CD4-positive, alpha-beta T cell treated with Interferon gamma for 1 hour (primary cell): Measurements from ENCODE around the gene KIAA0753.
"Not testable (repeated sequence)": the region's sequence is repeated elsewhere in the genome, so short reads cannot be mapped to it uniquely, and the experiment has no call there.

ENCODE experiments used
- DNase-seq: peaks from one replicate; pipeline ENCODE4 v3.0.0-alpha.2; 2020

The KIAA0753 gene

DNA sequence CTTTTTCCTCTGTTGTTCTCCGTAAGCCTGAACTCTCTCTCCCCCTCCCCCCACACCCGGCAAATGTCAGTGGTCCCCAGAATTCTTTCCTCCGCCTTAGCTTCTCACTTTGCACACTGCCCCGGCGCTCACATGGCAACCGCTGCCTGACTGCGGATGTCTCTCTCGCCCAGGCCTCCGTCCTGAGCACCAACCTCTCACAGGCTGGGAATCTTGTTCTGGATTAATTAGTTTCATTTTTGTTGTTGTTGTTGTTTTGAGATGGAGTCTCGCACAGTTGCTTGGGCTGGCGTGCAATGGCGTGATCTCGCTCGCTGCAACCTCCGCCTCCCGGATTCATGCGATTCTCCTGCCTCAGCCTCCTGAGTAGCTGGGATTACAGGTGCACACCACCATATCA is 27.7 kb upstream of the KIAA0753 start:
- DNase-seq = no peak

DNA sequence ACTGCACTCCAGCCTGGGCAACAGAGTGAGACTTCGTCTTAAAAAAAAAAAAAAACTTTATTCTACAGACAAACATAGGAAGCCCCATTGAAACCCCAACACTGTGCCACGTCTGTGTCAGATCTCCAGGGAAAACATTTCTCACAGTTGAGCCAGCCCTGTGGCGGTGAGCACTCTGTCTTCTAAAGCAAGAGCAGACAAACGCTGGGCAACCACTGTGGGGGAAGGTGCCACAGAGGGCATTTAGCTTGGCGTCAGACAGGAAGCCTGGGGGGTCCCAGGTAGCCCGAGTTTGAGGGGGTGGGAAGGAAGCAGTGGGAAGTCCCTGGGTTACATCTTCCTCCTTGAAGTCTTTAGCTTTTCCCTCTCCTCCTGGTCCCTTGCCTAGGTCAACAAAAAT is 27.0 kb upstream of the KIAA0753 start:
- DNase-seq = no peak

DNA sequence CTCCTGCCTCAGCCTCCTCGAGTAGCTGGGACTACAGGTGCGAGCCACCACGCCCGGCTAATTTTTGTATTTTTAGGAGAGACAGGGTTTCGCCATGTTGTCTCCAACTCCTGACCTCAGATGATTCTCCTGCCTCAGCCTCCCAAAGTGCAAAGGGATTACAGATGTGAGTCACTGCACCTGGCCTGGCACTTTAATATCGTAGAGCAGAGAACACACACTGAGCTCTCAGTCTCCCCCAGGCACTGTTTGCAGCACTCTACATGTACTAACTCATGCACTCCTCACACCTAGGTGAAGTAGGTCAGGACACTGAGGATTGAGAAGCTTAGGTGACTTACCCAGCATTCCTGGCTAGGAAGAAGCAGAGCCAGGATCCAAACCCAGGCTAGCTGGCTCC is 26.0 kb upstream of the KIAA0753 start:
- no peak for DNase-seq

DNA sequence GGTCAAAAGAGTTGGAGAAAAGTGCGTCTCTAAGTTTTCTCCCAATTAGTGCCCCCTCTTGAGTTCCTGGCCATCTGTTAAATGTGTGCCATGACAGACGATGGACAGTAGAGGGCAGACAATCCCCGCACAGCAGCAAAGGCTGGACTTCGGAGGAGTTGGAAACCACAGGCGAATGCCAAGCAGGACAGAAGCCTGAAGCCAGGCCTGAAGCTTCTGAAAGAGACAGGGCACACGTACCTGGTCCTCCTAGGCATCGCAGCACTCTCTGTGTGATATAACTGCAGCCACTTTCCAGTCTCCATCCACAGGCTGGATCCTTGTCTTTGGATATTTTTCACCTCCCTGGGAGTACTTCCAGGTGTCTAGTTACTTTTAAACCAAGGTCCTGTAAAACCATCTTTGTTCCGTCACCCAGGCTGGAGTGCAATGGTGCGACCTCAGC is 25.6 kb upstream of the KIAA0753 start:
- peak; percentile 42 for DNase-seq

DNA sequence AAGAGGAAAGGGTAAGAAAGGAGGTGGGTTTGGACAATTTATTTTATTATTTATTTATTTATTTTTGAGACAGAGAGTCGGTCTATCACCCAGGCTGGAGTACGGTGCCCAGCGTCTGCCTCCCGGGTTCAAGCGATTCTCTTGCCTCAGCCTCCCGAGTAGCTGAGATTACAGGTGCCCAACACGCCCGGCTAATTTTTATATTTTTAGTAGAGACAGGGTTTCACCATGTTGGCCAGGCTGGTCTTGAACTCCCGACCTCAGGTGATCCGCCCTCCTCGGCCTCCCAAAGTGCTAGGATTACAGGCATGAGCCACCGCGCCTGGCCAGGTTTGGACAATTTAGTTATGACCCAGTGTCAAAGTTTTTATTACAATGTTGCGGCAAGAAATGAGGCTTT is 22.7 kb upstream of the KIAA0753 start:
- DNase-seq = not testable (repeated sequence)

DNA sequence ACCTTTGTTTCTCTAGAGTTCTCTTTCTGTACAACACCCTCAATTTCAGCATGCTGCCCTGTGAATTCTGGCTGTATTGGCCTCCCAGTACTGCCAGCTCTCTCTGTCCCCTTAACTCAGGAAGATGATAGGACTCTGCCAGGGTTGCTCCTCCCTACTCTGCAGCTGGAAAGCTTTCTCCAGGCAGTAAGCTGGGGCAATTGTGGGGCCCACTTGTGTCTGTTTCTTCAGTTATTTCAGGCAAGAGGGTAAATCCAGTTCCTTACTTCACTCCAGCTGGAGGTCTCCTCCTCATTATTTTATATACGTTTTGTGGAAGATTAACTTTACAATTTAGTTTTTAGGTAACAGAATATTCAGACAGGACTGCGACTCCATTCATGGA is 20.9 kb upstream of the KIAA0753 start:
- no peak for DNase-seq

DNA sequence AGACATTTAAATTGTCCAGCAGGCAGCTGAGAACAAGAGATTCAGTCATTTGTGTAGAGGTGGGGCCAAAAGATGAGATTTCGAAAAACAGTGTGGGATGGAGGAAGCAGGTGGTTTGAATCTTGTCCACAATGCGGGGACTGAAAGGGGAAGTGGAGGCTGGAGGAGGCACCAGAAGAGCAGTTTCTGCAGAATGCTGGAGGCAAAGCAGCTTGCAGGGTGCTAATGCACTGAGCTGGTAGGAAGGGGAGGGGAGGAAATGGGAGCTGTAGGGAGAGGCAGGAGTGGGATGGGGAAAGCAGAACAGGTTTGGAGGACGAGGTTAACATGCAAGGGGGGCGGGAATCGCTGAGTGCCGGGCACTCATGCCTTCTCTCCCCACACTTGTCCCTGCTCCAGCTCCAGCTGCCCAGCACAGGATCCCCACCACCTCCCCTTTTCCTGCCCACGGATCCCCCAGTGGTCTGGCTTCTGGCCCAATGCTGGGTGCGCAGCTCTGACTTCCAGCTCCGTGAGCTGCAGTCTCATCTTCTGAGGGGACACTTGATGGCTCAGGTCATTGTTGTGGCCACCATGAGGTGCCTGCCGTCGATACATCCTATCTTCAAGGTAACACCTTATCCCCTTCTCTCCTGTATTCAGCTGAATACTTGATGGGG is 20.4 kb upstream of the KIAA0753 start:
- DNase-seq = peak; percentile 39

DNA sequence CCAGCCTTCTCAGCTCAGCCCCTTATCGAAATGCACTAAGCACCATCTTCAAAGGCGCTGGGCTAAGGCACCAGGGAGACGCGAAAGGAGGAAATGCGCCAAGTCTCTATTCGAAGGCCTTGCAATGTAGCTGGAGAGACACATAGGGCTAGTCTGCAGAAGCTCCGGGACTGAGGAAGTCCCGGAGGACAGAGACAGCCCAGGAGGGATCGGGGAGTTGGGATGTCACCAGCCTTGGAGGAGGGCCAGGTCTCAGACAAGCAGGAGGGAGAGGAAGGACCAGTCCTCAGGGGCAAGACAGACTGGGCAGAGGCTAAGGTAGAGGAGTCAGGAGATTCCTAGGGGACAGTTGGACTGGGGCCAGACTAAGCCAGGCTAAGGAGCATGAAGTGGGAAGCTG is 19.6 kb upstream of the KIAA0753 start:
- DNase-seq = no peak

DNA sequence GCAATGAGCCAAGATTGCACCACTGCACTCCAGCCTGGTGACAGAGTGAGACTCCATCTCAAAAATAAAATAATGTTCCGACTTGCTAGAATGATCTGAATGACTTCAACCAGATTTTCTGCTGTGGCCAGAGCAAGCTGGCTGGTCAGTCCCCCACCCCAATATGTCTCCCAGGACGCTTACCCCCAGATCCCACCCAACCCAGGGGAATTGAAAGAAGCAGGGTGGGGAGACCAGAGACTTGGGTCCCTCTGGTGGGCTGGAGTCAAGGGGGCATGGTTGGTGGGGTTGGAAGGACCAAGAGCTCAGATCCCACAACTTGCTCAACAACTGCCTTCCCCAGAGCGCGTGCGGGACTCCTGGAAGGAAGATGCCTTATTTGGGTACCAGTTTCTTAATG is 17.9 kb upstream of the KIAA0753 start:
- not testable (repeated sequence) for DNase-seq

DNA sequence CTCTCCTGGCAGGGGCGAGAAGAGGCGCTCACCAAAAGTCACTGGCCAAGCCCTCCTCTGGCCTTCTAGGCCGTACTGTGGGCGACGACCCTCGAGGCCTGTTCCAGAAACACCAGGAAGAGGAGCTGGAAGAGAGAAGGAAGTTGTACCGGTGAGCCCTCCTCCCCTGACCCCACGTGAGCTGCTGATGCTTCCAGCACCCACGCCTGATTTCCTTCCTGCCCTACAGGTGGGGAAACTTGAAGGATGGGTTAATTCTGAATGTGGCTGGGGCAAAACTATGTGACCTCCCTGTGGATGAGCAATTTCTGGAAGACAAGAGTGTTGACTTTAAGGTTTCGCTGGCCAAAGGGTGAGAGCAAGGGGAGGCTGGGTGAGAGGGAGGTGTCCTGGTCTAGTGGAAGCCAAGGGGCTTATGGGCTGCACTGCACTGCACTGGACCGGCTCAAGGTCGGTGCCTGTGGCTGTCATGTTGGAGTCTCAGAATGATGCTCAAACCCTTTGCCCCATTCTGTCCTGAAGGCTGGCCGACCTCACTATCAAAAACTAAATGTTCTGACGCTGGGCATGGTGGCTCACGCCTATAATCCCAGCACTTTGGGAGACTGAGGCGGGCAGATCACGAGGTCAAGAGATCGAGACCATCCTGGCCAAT is 17.2 kb upstream of the KIAA0753 start:
- no peak for DNase-seq

DNA sequence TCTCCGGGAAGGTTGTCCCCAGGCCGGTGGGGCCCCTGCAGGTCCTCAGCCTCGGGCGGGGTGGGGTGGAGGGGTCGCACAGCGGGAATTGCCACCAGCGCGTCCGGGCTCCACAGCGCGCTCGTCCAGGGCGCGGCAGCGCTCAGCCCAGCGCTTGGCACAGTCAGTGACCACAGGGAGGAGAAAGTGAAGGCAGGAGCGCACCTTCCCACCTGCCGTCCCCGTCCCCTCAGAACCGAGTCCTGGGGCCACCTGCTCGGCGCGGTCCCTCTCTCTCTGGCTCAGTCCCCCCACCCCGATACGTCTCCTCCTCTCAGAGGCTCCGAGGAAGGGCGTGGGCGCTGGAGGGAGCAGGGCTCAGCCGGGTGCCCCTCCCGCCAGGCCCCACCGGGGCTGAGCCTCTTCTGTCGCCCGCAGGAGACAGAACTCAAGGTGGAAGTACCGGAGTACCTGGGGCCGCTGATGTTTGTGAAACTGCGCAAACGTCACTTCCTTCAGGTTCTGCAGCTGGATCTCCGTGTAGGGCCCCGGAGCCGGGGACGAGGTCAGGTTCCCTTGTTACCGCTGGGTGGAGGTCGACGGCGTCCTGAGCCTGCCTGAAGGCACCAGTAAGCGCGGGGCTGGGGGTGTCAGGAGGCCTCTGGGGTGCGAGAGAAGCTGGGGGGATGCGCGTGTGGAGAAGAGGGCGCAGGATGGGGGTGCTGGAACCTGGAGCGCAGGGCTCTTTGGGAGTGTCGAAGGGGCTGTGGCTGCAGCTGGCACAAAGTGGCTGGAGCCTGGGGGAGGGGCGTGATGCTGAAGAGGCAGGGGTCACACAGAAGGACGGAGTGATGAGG is 16.5 kb upstream of the KIAA0753 start:
- DNase-seq = peak; percentile 78

DNA sequence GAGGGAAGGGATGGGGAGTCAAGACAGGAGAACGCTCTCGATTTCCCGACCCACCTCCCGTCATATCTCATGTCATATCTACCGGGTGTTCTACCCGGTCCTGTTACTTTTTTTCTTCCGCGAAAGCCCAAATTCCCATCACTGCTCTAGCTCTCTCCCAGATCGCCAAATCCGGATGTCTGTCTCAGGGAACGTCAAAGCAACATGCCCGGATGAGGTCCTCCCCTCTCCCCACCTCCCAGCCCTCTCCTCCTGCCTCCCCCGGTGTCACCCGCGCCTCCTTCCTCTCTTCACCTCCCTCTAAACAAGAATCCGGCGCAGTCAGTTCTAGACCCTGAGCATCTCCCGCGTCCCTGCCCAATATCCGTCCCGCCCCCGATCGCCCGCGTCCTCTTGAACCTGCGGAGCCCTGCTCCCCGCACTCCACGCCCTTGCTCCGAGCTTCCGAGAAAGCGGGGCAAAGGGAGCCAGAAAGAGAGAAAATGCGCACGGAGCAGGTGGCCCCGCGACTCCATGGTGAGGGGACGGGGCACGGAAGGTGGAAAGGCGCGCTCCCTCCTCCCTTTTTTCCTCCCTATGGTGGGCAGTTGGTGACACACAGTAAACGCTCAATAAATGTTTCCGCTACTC is 15.3 kb upstream of the KIAA0753 start:
- not testable (repeated sequence) for DNase-seq

DNA sequence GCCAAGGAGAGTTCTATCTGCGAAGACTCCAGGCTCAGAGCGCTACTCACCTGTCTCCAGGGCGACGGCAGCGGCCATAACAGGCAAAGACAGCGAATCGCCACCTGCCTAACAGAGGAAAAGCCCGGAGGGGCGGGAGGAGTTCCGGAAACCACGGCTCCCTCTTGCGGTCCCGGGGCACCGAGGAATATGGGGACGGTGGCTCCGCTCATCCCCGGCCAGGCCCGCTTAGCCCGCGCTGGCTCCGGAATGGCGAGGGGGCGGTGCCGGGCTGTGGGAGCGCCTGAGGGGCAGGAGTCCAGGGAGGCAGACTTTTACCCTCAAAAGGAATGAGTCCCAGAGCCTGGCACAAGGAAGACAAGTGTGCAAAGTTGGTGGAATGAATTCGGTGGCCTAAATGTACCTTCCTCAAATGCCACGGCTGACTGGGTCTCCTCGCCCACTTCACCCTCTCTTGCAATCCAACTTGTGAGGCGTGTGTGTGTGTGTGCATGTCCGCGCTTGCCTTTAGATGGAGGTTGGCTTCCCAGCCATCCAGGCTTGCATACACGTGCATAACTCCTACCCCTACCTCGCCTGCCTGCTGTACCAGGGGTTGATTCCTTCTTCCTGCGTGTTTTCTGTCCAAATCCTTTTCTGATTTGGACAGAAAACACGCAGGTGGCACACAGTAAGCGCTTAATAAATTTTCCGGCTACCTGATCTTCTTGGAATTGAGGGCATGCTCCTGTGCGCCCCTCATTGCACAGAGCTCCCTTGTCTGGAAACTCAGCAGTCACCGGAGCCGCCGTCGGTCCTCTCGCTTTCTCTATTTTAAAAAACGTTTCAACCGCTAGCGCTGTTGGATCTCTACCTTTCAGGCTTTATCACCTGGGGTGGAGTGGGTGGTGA is 14.6 kb upstream of the KIAA0753 start:
- DNase-seq = no peak

DNA sequence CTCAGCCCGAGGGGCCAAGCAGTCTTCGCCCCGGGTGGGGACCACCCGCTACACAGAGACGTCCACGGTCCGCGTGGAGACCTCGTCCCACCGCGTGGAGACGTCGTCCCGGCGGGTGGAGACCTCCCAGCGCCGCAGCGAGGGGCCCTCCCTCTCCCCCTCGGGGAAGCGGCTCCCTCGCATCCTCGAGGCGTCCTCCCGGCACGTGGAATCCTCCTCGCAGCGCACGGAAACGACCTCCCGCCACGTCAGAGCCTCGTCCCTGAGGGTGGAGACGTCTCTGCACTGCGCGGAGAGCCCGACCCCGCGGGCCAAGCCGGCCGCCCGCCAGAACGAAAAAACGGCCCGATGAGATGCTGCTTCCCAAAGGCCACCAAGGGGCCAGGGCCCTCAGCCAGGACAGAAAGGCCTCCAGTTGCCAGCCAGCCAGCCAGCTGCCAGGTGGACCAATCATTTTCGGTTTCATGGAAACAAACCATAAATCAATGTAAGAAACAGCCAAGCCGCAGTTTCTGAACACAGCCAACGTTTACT is 11.5 kb upstream of the KIAA0753 start:
- DNase-seq = no peak

DNA sequence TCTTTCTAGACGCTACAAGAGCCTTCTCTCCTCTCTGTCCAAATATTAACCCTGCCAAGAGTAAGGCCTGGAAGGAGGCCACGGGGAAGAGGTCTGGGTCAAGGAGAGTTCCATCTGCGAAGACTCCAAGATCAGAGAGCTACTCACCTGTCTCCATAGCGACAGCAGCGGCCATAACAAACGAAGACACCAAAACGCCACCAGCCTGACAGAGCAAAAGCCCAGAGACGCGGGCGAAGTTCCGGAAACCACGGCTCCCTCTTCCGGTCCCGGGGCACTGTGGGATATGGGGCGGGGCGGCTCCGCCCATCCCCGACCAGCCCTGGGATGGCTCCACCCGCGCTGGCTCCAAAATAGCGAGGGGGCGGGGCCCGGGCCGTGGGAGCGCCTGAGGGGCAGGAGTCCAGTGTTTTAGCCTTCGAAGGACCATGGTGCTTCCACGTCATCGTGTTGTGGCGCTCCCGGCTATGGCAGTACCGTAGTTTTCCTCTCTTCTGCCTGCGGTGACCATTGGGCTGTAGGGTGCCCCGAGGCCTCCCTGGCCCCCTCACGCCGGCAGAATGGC is 10.9 kb upstream of the KIAA0753 start, which contains the start of the genes C17orf100 and MED31:
Gene C17orf100, plus strand, starts transcription at position 409 of the 565 bp plus-strand sequence. Its CDS starts 152 bp downstream, at position 561.
Gene MED31, minus strand, starts transcription at position 252 of the 565 bp plus-strand sequence. Its CDS starts 77 bp downstream, at position 175.
- DNase-seq = peak; percentile 97

DNA sequence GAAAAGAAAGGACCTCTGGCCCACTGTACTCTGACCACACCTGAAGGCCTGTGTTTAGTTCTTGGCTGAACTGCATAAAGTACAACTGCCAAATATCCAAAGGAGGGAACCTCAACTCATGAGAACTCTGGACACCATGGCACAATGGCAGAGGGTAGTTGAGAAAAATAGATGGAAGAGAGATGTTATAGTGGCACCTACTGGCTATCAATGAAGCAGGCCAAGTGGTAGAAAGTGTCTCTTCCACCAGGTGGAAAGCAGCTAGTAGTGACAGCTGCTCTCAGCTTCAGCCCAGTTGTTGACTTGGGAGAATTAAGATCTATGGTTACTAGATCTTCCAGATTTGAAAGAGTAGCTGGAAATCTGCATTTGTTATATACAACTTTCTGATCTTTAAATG is 7.7 kb upstream of the KIAA0753 start:
- DNase-seq = no peak

DNA sequence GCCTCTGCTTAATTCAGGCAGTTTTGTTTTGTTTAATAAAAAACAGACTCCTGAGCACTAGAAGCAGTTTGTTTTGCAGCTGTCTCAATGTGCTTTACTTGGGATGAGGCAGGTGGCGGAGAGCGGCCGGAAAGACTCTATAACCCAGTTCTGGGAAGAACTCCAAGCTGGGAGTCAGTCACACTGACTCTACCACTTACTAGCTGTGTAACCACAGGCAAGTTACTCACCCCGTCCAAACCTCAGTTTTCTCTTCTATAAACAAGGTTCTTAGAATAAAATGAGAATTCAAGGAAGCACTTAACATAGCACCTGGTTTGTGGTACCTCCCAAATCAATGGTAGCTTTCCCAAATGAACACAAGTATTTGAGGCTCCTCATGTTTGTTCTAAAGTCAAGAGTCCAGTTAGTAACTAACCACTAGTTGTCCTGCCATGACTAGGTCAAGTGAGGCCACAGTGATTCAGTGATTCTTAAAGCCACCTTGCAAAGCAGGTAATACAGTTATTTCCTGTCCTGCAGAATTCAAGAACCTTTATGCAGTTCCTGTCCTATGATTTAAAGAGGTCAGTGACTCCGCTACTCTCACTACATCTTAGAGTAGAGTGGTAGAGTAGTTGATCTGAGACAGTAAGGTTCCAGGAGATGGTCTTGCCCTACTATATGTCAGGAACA is 3.1 kb upstream of the KIAA0753 start:
- no peak for DNase-seq

DNA sequence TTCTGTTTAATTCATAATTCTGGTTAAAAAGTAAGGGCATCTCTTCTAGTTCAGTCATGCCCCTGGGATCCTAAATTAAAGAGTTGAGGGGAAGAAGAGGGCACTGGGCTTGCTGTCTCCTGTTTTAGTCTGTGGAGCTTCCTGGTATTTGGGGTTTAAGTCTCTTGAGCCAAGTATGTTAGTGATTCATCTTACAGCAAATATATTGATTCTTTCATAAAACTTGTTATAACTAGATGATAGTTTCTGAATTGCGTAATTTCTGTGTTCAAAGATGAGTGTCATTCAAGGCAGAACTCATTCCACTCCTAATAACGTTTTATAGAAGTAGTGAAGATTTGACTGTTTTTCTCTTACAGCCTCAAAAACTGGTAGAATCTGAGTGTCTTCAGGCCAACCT is 2.1 kb upstream of the KIAA0753 start:
- no peak for DNase-seq

DNA sequence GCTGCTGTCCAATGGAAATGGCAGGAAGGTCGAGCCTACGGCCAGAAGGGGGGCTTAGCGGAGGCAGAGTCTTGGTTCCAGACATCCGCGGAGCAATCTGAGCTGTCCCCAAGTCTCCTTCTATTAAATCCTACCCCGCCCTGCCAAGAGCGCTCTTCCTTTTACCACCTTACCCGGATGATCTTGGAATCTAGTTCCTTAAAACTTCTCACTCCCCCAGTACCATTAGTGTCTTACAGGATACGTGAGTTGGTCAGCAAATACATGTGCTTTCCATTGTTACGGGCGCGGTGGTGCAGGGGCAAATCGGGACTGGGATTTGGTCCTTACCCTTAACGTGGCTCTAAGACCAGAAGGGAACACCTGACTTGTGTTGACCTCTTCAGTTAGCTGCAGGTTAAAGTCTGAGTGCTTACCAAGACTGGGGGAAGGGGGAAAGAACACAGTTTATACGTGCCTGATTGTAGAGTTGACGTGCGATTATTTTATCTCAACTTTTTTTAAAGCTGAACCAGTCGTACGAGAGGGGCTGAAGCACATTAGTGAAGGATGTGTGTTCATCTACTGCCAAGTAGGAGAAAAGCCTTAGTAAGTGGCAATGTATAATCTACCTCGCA is 844 bp upstream of the KIAA0753 start:
- no peak for DNase-seq
